Skeletal muscle tissue (tissue), 4 donors: ENCODE results near the gene ARIH2. TPM values are rescaled to one million over a fixed set of nuclear protein-coding genes. Genes with fewer than 3 reads are reported as not detected.

Experiments
- H3K27ac ChIP-seq: one replicate; pipeline ENCODE4 v1.7.0; 2013; ENCODE audit warnings: mild to moderate bottlenecking, low read depth, low read length, inconsistent platforms
- H3K27me3 ChIP-seq, 3 donors: one replicate each; pipeline ENCODE4 v1.7.0; 2013; ENCODE audit warnings: low read length in 3 of 3; ENCODE audit not compliant: control insufficient read depth in 3 of 3, insufficient read depth in 3 of 3
- H3K36me3 ChIP-seq, 3 donors: one replicate each; pipeline ENCODE4 v1.7.0; 2013; ENCODE audit warnings: low read length in 3 of 3; ENCODE audit not compliant: control insufficient read depth in 3 of 3, insufficient read depth in 3 of 3
- H3K4me1 ChIP-seq, 3 donors: one replicate each; pipeline ENCODE4 v1.7.0; 2013; ENCODE audit warnings: low read length in 3 of 3, mild to moderate bottlenecking in 3 of 3; ENCODE audit not compliant: control insufficient read depth in 3 of 3, insufficient read depth in 3 of 3
- H3K4me3 ChIP-seq, 3 donors: one replicate each; pipeline ENCODE4 v1.7.0; 2013; ENCODE audit warnings: low read length in 3 of 3
- H3K9ac ChIP-seq, 3 donors: one replicate each; pipeline ENCODE4 v1.7.0; 2013; ENCODE audit warnings: low read length in 3 of 3, mild to moderate bottlenecking in 3 of 3, moderate library complexity in 2 of 3, low read depth in 1 of 3
- H3K9me3 ChIP-seq, 3 donors: one replicate each; pipeline ENCODE4 v1.7.0; 2013; ENCODE audit warnings: low read length in 3 of 3; ENCODE audit not compliant: control insufficient read depth in 3 of 3
- total RNA-seq: library from RNA; depleted of rRNA; stranded (reverse); fragments of >200 nt; gene quantifications from one replicate; pipeline ENCODE4 v1.2.3, GENCODE V29; 2014
- donor health status: Osteomylitis.

ARIH2 gene
- total RNA-seq, 1 donor from 2014 or later, result 51.7 TPM

DNA sequence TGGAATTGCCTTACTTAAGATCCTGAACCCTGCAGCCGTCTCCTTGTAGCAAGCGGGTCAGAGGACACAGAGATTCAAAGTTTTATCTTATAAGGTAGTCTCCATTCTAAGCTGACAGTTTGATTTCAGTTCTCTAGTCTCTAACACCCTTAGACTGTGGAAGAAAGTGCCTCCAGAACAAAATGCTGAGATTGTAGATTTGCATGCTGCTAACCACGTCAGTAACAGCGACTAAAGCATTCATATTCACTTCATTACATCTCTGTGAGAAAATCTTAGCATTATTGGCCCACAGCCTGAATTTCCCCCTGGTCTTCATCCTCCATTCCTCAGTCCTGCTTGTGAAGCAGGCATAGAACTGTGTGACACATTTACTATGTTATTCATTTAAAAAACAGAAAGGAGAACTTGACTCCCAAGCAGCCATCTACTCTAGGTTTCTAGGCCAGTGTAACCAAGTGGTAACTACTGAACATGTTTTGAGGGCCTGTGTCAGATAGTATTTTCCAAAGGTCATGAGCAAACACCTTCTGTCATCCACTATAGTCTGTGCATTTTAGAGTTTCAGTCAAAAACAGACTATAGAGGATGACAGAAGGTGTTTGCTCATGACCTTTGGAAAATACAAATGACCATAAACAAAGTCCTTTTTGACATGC, 27.4 kb downstream of the ARIH2 start:
- peaks cover 0 to 11% (median 0%) of the 10 kb centered on the region in 3 donors for H3K36me3 ChIP-seq
- no peaks in the 10 kb centered on the region for H3K9me3 ChIP-seq
- no peak overlapping the region for H3K4me3 ChIP-seq
- peaks cover 14 to 35% (median 19%) of the 10 kb centered on the region in 3 donors for H3K4me1 ChIP-seq
- no peaks in the 10 kb centered on the region for H3K27me3 ChIP-seq
- H3K27ac ChIP-seq, result peak overlapping the region; percentile 61
- peak overlapping the region in 2 of 3 donors; percentile 24 to 46 for H3K9ac ChIP-seq

DNA sequence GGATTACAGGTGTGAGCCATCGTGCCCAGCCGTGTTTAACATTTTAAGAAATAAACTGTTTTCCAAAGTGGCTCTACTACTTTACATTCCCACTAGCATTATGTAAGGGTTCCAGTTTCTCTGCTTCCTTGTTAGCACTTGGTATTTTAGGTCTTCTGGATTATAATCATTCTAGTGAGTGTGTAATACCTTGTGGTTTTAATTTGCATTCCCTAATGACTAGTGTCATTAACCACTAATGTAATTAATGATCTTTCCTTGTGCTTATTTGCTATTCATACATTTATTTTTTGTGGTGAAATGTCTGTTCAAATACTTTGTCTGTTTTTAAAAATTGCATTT, 30.7 kb downstream of the ARIH2 start:
- no peaks in the 10 kb centered on the region for H3K27me3 ChIP-seq
- no peaks in the 10 kb centered on the region for H3K9me3 ChIP-seq
- peaks cover 0 to 10% (median 3%) of the 10 kb centered on the region in 3 donors for H3K36me3 ChIP-seq
- H3K4me3 ChIP-seq, result no peak overlapping the region
- peaks cover 13 to 37% (median 19%) of the 10 kb centered on the region in 3 donors for H3K4me1 ChIP-seq
- peak overlapping the region; percentile 54 for H3K27ac ChIP-seq
- H3K9ac ChIP-seq, result peak overlapping the region in 1 of 3 donors; percentile 27

DNA sequence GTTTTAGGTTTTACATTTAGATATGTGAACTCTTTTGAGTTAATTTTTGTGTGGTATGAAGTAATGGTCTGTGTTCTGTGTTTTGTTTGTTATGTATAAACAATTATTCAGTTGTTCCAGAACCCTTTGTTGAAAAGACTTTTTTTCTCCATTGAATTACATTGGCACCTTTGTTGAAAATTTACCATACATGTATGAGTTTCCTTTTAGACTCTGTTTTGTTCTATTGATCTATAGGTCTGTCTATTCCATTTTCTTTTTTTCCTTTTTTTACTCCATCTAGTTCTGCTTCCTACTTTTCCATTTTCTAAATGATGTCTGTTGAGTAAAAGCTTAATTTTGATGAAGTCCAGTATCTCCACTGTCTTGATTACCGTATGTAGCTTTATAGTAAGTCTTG, 31.4 kb downstream of the ARIH2 start:
- no peaks in the 10 kb centered on the region for H3K9me3 ChIP-seq
- H3K27ac ChIP-seq, result no peak overlapping the region
- H3K4me1 ChIP-seq, result peaks cover 6 to 32% (median 13%) of the 10 kb centered on the region in 3 donors
- H3K9ac ChIP-seq, result no peak overlapping the region
- H3K27me3 ChIP-seq, result no peaks in the 10 kb centered on the region
- peaks cover 0 to 5% (median 5%) of the 10 kb centered on the region in 3 donors for H3K36me3 ChIP-seq
- no peak overlapping the region for H3K4me3 ChIP-seq

DNA sequence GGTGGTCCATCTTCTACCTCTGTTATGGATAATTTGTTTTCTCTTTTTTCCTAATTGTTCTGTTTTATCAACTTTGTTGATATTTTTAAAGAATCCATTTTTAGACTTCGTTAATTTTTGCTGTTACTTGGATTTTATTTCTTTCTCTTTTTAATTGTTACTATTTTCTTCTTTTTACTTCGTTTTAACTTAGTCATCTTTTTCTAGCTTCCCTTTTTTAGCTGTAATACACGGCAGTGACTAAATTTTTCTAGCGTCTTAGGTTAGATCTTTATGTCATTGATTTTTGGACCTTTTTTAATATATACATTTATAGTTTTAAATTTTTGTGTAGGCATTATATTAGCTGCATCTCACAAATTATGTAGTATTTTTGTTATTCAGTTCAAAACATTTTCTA, 33.1 kb downstream of the ARIH2 start:
- H3K4me1 ChIP-seq, result peaks cover 3 to 19% (median 6%) of the 10 kb centered on the region in 3 donors
- H3K27ac ChIP-seq, result no peak overlapping the region

DNA sequence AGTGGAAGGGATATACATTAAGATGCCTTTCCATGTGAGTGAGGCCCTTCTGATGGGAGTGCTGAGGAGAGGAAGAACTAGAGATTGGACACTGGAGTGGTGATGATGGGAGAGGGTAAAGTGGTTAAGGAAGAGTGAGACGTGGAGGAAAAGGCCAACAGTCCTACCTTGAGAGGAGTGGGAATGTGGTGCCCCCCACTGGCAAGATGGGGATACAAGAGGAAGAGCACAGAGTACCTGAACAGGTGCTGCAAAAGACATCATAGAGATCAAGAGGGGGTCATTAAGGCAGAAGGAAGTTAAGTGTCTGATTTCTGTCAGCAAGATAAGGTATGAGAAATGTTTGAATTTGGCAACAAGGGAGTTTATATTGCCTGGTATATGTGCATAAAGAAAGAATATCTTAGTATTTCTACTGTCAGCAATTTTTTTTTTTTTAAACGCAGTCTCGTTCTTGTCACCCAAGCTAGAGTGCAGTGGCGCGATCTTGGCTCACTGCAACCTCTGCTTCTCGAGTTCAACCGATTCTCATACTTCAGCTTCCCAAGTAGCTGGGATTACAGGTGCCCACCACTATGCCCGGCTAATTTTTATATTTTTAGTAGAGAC, 34.0 kb downstream of the ARIH2 start:
- H3K9me3 ChIP-seq, result no peaks in the 10 kb centered on the region
- peaks cover 6 to 16% (median 8%) of the 10 kb centered on the region in 3 donors for H3K4me1 ChIP-seq
- no peak overlapping the region for H3K4me3 ChIP-seq
- H3K36me3 ChIP-seq, result peaks cover 0 to 5% (median 2%) of the 10 kb centered on the region in 3 donors
- H3K27ac ChIP-seq, result no peak overlapping the region
- no peaks in the 10 kb centered on the region for H3K27me3 ChIP-seq
- no peak overlapping the region for H3K9ac ChIP-seq

More for the DNA sequence above, 33.1 kb downstream of the ARIH2 start:
- Histone ChIP-seq H3K4me3 (no peak overlapping the region), H3K9me3 (no peaks in the 10 kb centered on the region), H3K36me3 (peaks cover 0 to 5% (median 2%) of the 10 kb centered on the region in 3 donors), H3K9ac (no peak overlapping the region), H3K27me3 (no peaks in the 10 kb centered on the region)

DNA sequence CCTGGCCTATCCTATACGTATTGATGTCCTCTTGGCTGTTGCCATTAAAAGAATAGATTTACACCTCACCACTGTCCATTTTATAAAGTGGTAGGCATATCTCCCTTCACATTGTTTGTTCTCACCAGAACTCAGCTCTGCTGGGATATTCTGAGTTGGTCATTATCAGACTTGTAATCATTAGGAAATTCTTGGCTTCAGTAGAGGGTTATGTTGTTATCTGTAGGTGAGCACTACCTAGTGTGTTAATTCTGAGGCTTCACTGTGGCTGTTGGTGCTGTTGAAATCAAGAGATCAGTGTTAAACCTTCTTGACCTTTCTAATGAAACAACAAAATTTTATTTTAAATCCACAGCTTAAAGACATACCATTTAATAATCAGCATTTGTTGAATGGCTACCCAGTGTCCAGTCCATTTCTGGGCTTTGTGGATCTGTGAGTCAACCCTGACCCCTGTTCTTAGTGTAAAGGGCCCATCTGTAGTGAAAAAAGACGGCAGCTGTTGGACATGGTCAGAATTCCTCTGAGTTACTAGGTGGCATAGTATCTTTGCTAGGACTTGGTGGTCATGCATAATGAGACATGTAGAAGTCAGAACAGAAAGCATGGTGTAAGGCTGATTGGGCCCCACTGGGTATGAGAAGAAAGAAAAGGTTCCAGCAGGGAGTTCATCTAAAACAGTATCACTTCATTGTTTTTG, 38.5 kb downstream of the ARIH2 start:
- peaks cover 10 to 11% (median 10%) of the 10 kb centered on the region in 3 donors for H3K36me3 ChIP-seq
- no peaks in the 10 kb centered on the region for H3K9me3 ChIP-seq
- no peak overlapping the region for H3K27ac ChIP-seq
- no peak overlapping the region for H3K4me3 ChIP-seq
- H3K9ac ChIP-seq, result no peak overlapping the region
- no peaks in the 10 kb centered on the region for H3K27me3 ChIP-seq
- peaks cover 8 to 11% (median 8%) of the 10 kb centered on the region in 3 donors for H3K4me1 ChIP-seq

DNA sequence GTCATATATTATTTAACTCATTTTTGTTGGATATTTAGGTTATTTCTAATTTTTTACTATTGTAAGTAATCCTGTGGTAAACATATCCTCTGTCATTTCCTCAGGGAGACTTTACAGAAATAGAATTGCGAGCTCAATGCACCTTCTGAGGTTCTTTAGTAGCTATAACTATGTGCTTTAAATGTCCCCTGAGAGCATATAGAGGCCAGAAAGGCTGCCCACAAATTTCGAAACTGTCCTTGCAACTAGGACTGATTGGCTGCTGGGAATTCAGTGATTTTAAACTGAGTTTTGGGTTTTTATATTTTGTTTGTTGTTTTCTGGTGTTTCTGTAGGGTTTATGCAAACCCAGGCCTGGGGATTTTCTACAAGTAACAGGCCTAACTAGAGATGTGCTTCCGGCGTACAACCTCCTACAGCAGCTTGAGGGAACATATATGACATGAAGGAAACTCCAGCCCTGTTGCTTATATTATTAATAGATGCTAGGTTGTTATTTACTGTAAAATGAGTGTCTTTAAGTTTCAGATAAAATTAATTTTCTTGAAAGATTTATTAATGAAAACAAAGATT, 42.3 kb downstream of the ARIH2 start:
- H3K27me3 ChIP-seq, result no peaks in the 10 kb centered on the region
- peak overlapping the region in 1 of 3 donors; percentile 5 for H3K9ac ChIP-seq
- peaks cover 13 to 23% (median 17%) of the 10 kb centered on the region in 3 donors for H3K36me3 ChIP-seq
- H3K27ac ChIP-seq, result no peak overlapping the region
- no peak overlapping the region for H3K4me3 ChIP-seq
- H3K9me3 ChIP-seq, result no peaks in the 10 kb centered on the region
- peaks cover under 1 to 5% (median 5%) of the 10 kb centered on the region in 3 donors for H3K4me1 ChIP-seq

DNA sequence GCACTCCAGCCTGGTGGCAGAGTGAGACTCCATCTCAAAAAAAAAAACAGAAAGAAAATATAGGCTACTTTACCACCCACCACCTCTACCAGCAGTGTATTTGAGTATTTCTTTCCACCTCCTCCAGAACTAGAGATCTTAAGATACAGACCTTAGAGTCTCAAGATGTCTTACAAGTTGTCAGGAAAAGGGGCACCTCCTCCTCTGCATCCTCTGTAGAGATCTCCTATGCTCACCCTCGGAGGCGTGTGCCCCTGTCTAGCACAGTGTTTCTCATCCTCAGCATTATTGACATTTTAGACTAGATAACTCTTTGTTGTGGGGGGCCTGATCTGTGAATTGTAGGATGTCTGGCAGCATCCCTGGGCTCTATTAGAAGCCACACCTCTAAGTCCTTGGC, 43.7 kb downstream of the ARIH2 start:
- Histone ChIP-seq H3K4me1 (peaks cover 8 to 16% (median 15%) of the 10 kb centered on the region in 3 donors), H3K9ac (no peak overlapping the region), H3K4me3 (no peak overlapping the region), H3K27me3 (no peaks in the 10 kb centered on the region), H3K9me3 (no peaks in the 10 kb centered on the region), H3K27ac (no peak overlapping the region), H3K36me3 (peaks cover 20 to 34% (median 23%) of the 10 kb centered on the region in 3 donors)

DNA sequence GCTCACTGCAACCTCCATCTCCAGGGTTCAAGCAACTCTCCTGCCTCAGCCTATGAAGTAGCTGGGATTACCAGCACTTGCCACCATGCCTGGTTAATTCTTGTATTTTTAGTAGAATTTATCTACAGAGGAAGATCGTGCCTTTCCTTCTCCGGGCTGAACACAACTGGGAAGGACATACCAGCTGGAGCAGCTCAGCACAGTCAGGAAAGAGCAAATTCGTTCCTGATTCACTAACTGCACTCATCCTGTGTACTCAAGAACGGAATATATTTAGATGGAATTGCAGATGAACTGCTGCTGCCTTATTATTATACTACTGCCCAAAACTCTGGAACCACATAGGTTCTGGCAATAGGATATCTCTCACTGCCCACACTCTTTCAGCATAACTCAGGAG, 44.3 kb downstream of the ARIH2 start:
- peaks cover 22 to 34% (median 23%) of the 10 kb centered on the region in 3 donors for H3K36me3 ChIP-seq
- H3K9me3 ChIP-seq, result no peaks in the 10 kb centered on the region
- no peaks in the 10 kb centered on the region for H3K27me3 ChIP-seq
- peaks cover 9 to 17% (median 16%) of the 10 kb centered on the region in 3 donors for H3K4me1 ChIP-seq
- no peak overlapping the region for H3K4me3 ChIP-seq
- no peak overlapping the region for H3K27ac ChIP-seq
- no peak overlapping the region for H3K9ac ChIP-seq
